GM10266 (cell line): ENCODE results near the gene FZD7.

Experiments
- DNase-seq: peaks from one replicate; pipeline ENCODE4 v3.0.0; 2012; ENCODE audit errors: extremely low spot score
- CTCF ChIP-seq: IDR thresholded peaks from 2 replicates; pipeline ENCODE4 v1.5.1; 2012; ENCODE audit warnings: mild to moderate bottlenecking, low read depth; ENCODE audit not compliant: control insufficient read depth, insufficient read depth; ENCODE audit errors: missing control alignments

FZD7 gene

GRCh38 chr2:202079310-202079709 lies 45.7 kb downstream of the FZD7 start:
- TF ChIP-seq CTCF: no peak
- DNase-seq: no peak

- TF ChIP-seq CTCF: no peak
- no peak for DNase-seq
These were observed 50.6 kb downstream of the FZD7 start for GRCh38 chr2:202084265-202084664.
